HG03342 (cell line): ENCODE measurements around the gene HTRA3.
"Not testable (repeated sequence)": the region's sequence is repeated elsewhere in the genome, so short reads cannot be mapped to it uniquely, and the experiment has no call there.

Source experiments
- ATAC-seq: cut with Tn5 transposase; IDR thresholded peaks from one replicate; pipeline ENCODE4 v1.9.1; 2021; ENCODE audit warnings: mild to moderate bottlenecking, moderate library complexity; ENCODE audit not compliant: unreplicated experiment

HTRA3 gene

GRCh38 chr4:8336412-8337075 lies 67.0 kb downstream of the HTRA3 start:
- no peak for ATAC-seq

GRCh38 chr4:8338351-8338961 lies 68.9 kb downstream of the HTRA3 start:
- ATAC-seq = no peak

GRCh38 chr4:8340781-8341241 lies 71.3 kb downstream of the HTRA3 start:
- ATAC-seq = no peak

GRCh38 chr4:8341281-8341680 lies 71.7 kb downstream of the HTRA3 start:
- ATAC-seq = not testable (repeated sequence)

- ATAC-seq = no peak
These were observed 72.1 kb downstream of the HTRA3 start for GRCh38 chr4:8341691-8342090.

GRCh38 chr4:8342651-8343261 lies 73.2 kb downstream of the HTRA3 start:
- ATAC-seq = no peak

GRCh38 chr4:8343262-8343966 lies 73.9 kb downstream of the HTRA3 start:
- no peak for ATAC-seq

- ATAC-seq = no peak
These were observed 74.4 kb downstream of the HTRA3 start for GRCh38 chr4:8343967-8344331.

- ATAC-seq = no peak
These were observed 74.8 kb downstream of the HTRA3 start for GRCh38 chr4:8344377-8344776.

GRCh38 chr4:8345053-8345945 lies 75.7 kb downstream of the HTRA3 start:
- no peak for ATAC-seq

GRCh38 chr4:8345946-8346814 lies 76.6 kb downstream of the HTRA3 start:
- ATAC-seq = no peak

GRCh38 chr4:8346838-8347605 lies 77.5 kb downstream of the HTRA3 start:
- ATAC-seq = no peak

GRCh38 chr4:8347660-8348059 lies 78.1 kb downstream of the HTRA3 start:
- ATAC-seq = no peak

GRCh38 chr4:8348071-8348470 lies 78.5 kb downstream of the HTRA3 start:
- no peak for ATAC-seq

GRCh38 chr4:8349236-8349635 lies 79.7 kb downstream of the HTRA3 start:
- not testable (repeated sequence) for ATAC-seq

- no peak for ATAC-seq
These were observed 80.2 kb downstream of the HTRA3 start for GRCh38 chr4:8349664-8350236.

- ATAC-seq = no peak
These were observed 80.8 kb downstream of the HTRA3 start for GRCh38 chr4:8350352-8350751.

GRCh38 chr4:8350841-8351461 lies 81.4 kb downstream of the HTRA3 start:
- no peak for ATAC-seq
